ENCODE data around the gene RAB10.
"Not testable (repeated sequence)": the region's sequence is repeated elsewhere in the genome, so short reads cannot be mapped to it uniquely, and the experiment has no call there.

RAB10 gene

DNA sequence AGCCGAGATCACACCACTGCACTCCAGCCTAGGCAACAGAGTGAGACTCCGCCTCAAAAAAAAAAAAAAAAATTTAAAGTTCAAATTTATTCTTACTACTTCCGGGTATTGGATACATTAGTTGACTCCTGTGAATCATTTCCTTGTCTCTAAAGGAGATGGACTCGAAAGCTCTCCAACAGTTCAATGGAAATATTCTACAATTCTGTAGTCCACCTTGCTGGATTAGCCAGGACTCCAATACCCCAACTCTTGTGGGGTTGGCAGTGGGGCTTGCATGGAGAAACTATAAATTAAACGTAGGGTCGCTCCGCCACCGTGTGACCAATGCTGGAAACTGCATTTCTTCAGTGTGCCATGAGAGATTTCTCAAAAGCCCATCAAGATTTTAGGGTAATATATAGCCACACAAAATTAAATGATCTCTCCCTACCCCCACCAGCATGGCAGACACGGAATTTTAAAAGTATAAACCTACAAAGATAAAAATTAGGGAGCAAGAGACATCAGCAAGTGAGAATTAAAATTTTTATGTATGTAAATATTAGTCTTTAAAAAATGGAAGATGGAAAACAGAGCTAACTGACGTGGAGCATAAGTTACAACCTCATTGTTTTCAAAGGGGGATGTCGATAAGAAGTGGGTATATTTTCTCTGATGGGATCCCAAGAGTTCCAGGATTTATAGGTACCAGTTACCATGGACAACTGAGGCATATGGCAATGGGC is 111.2 kb downstream of the RAB10 start:
- peak; percentile 28 to 46 (median 32) for DNase-seq (ENCODE audit: low read depth in 4 of 4, low spot score in 1 of 4)

DNA sequence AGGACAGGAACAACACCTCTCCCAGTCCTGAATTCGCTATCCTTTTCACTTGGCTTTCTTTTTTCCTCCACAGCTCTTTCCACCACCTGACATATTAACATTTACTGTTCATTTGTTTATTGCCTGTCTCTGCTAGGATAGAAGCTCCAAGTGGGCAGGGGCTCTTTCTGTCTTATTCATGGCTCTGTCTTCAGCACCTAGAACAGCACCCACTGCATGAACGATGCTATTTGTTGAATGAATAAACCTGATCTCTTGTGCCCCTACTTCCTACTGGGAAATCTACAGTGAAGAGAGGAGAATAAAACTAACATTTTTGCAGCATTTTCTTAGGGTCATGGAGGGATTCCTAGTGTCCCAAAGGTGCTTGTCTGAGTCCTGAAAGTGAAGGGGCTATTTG is 114.6 kb downstream of the RAB10 start:
- DNase-seq (ENCODE audit: low read depth in 4 of 4, low spot score in 1 of 4) = no peak

DNA sequence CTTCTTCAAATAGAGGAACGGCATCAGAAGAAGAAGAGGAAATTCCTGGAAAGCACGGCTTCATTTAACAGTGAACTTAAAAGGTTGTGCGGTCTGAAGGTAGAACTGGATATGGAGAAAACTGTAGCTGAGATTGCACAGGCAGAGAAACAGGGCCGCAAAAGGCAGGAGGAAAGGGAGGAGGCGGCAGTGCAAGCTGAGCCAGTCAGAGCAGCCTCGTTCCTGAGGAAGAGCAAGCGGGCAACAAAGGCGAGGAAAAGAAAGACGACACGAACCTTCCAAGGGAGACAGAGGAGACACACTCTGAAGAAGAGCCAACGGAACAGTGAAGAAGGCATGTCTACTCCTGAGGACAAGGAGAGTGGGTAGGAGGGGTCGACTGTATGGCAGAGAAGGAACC is 116.4 kb downstream of the RAB10 start:
- no peak for DNase-seq (ENCODE audit: low read depth in 4 of 4, low spot score in 1 of 4)

DNA sequence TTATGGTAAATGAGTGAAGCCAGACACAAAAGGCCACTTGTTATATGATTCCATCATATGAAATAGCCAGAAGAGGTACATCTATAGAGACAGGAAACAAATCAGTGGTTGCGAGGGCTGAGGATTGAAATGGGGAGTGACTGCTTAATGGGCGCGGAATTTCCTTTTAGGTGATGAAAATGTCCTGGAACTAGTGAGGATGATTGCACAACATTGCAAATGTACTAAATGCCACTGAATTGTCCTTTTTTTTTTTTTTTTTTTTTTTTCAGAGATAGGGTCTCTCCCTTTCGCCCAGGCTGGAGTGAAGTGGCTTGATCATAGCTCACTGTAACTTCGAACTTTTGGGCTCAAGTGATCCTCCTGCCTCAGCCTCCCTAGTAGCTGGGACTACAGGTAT is 123.7 kb downstream of the RAB10 start:
- DNase-seq (ENCODE audit: low read depth in 4 of 4, low spot score in 1 of 4) = no peak

DNA sequence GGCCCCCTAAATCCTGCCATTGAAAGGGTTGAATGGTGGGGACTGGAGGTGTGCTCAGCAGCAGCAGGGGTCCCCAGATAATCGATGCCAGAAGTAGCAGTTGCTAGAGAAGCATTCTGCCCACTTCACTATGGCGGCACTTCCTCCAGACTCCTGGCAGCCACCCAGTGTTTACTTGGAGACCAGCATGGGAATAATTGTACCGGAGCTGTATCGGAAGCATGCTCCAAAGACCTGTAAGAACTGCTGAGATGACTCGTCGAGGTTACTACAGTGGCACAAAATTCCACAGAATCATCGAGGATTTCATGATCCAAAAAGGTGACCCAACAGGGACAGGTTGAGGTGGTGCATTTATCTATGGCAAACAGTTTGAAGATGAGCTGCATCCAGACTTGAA is 128.0 kb downstream of the RAB10 start:
- no peak for DNase-seq (ENCODE audit: low read depth in 4 of 4, low spot score in 1 of 4)

DNA sequence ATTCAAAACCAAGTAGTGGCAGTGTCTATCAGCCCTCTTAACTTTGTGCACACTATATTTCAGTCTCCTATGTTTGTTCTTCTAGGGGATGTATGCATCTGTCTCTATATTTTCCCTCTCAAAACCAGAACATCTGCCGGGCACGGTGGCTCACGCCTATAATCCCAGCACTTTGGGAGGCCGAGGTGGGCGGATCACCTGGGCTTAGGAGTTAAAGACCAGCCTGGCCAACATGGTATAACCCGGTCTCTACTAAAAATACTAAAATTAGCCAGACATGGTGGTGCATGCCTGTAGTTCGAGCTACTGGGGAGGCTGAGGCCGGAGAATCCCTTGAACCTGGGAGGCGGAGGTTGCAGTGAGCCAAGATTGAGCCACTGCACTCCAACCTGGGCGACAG is 129.1 kb downstream of the RAB10 start:
- DNase-seq (ENCODE audit: low read depth in 4 of 4, low spot score in 1 of 4) = no peak

DNA sequence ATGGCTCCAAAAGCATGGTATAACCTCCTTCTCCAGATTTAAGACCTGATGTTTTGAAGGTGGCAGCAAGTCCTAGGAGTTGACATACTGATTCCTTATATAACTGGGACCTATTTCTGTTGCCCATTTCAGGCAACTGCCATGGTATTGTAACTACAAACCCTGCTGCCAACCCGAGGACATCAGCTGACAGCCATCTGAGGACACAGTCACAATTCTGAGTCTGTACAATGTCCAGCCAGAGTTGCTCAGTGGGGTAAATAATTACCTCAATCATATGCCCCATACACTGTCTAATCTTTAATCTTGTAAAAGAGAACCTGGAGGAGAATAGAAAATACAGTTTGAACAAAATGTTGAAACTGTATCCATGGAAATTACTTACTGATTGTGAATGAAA is 130.3 kb downstream of the RAB10 start:
- no peak for DNase-seq (ENCODE audit: low read depth in 4 of 4, low spot score in 1 of 4)

DNA sequence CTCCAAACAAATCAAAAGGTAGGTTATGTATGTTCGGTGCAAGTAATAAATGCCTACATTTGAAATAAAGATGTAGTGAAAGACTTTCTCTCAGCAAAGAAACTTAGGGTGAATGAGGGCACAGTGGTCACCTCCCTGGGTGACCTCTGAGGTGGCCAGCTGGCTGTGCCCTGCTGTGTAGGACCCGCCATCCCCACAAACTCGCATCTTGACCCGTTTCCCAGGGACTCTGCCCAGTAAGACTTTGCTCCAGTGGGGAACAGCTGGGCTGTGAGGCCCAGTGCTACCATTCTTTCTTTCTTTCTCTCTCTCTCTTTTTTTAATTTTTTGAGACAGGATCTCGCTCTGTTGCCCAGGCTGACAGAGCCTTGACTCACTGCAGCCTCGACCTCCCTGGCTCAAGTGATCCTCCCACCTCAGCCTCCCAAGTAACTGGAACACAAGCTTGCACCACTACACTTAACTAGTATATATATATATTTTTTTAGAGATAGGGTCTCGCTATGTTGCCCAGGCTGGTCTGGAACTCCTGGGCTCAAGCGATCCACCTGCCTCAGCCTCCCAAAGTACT is 130.8 kb downstream of the RAB10 start:
- DNase-seq (ENCODE audit: low read depth in 4 of 4, low spot score in 1 of 4) = no peak

DNA sequence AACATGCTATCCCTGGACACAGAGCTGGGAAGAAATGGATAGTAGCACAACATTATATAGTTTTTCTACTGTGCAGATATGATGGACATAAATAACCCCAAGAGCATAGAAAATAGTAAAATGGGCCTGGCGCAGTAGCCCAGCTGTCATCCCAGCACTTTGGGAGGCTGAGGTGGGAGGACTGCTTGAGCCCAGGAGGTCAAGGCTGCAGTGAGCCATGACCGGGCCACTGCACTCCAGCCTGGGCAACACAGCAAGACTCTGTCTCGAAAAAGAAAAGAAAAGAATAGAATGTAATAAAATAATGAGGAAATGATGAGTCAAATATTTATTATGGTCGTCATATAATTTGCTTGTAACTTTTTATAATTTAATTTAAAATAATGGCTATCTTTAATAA is 131.5 kb downstream of the RAB10 start:
- no peak for DNase-seq (ENCODE audit: low read depth in 4 of 4, low spot score in 1 of 4)

DNA sequence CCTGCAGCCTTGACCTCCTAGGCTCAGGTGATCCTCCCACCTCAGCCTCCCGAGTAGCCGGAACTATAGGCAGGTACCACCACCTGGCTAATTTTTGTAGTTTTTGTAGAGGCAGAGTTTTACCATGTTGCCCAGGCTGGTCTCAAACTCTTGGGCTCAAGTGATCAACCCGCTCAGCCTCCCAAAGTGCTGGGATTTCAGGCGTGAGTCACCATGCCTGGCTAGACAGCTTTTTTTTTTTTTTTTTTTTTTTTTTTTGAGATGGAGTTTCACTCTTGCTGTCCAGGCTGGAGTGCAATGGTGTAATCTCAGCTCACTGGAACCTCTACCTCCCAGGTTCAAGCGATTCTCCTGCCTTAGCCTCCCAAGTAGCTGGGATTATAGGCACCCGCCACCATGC is 132.7 kb downstream of the RAB10 start:
- not testable (repeated sequence) for DNase-seq (ENCODE audit: low read depth in 4 of 4, low spot score in 1 of 4)

DNA sequence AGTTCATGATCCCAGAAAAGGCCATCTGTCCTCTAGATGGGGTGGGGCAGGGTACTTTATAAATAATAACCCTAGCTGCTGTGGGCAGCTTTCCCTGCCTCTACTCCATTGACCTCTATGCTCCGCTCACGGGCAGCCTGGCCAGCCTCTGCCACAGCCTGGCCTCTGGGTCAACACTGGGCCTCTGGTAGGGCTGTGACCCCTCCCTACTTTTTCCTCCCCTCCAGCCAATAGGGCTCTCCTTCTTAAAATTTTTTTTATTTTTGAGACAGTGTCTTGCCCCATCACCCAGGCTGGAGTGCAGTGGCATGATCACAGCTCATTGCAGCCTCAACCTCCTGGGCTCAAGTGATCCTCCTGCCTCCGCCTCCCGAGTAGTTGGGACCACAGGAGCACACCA is 134.9 kb downstream of the RAB10 start:
- DNase-seq (ENCODE audit: low read depth in 4 of 4, low spot score in 1 of 4) = no peak

DNA sequence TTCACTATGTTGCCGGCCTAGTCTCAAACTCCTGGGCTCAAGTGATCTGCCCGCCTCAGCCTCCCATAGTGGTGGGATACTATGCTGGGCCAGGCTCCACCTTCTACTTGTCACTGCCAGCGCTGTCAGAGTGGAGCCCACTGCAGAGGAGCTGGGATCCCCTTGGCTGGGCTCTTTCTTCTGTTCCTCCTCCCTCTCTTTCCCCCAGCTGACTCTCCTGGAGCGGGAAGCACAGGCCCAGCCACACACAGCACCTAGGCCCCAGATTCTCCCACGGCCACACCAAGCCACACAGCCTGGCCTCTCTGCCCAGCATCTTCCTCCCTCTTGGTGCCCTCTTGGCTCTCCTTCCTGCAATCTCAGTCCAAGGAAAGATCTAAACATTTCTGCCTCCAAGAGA is 135.3 kb downstream of the RAB10 start:
- no peak for DNase-seq (ENCODE audit: low read depth in 4 of 4, low spot score in 1 of 4)

DNA sequence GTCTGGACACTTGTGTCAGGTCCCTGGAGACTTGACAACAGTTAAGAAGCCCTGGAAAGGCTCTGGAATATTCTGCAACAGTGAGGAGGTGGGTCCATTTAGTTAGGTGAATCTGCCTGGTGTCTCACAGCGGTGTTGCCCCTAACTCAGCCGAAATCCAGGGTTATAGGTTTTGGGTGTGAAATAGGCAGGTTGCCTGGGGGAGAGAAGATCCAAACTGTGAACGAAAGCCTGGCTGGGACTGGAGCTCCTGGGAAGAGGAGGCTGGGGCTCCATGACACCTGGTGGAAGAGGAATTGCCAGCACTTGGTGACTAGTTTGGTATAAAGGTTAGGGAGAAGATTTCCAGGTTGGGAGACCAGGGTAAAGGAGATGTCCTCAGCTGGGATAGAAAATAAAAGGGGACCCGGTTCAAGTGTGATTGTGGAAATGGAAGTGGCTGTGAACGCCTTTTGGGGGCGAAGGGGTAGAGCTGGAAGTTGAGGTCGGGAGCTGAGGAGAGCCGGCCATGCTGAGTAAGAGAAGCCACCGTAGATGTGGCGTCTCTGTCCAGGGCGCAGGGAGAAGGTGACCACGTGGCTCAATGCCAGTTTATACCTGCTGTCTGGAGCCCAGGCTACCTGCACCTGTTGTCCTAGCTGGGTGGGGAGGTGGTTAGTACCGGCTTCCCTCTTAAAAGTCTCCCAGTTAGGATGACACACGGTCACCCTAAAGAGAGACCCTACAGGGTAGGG is 136.0 kb downstream of the RAB10 start:
- no peak for DNase-seq (ENCODE audit: low read depth in 4 of 4, low spot score in 1 of 4)

DNA sequence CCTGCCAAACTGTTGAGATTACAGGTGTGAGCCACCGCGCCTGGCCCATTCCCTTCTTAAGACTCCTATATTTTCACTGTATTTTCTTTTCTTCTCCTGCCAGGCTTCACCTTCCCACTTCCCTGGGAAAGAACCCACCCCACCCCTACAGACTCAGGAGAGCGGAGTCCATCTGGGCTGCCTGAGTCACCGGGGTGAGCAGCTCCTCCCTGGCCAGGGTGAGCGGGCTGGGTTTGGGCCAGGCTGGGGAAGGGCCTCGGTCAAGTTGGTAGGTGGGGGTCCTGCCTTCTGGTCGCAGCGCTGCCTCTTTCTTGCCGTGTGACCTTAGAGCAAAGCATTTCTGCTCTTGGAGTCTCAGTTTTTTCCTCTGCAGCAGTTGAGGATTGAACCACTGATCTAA is 136.9 kb downstream of the RAB10 start:
- no peak for DNase-seq (ENCODE audit: low read depth in 4 of 4, low spot score in 1 of 4)

DNA sequence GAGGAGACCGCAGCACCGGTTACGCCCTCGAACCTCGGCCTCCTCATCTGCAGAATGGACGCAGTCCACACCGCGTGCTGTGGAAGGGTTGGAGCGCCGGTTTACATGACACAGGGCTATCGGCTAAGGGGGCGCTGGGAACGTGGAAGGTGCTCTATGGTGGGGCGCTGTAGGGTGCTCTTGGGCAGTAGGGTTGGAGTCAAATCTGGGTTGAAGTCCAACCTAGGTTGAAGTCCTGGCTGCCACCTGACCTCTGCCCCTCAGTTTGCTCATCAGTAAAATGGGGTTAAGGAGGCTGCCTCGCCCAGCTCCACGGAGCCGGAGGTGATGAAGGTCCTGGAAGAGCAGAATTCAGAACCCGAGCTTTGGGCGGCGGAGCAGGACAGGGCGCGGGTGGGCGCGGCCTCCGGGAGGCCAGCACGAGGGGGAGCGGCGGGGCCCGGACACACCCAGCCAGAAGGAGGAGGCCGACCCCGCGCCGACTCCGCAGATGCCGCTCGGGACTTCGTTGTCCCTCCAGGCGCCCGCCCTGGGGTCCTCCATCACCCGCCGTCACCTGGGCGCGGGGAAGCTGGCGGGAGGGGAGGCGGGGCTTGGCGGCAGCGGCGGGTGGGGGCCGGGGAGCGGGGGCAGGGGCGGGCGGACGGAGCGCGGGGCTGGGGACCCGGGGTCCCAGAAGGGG is 138.4 kb downstream of the RAB10 start:
- no peak for DNase-seq (ENCODE audit: low read depth in 4 of 4, low spot score in 1 of 4)

DNA sequence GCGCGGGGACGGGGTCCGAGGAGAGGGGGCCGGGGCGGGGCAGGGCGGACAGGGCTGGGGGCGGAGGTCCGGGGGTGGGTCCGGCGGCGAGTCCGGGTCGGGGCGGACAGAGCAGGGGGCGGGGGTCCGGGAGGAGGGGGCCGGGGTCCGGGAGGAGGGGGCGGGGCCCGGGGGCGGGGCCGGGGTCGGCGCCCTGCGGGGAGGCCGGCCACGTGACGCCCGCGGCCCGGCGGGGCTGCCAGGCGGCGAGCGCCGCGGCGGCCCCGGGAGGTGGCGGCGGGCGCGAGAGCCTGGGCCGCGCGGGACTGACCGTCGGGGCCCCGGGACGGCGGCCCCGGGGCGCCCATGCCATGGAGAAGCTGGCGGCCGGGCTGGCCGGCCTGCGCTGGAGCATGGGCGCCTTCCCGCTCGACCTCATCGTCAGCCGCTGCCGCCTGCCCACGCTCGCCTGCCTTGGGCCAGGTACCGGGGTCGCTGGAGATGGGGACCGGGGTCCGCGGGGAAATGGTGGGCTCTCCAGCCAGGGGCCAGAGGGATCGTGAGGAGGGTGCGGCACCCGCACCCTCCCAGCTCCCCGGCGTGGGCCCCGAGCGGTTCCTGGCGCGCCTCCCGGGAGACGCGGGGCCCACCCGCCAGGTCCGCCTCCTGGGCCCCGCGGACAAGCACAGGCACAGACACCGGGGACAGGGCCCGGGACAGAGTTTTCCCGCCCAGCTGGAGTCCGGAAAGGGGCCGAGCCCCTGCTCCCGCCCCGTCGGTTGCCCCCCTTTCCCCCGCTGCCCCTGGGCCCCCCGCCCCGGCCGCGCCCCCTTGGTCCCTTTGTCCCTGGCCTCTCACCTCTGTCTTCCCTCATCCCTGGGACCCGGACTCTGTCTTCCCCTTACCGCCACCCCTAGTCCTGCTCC is 139.2 kb downstream of the RAB10 start, which contains the start of gene GAREM2:
GAREM2 (plus strand) TSS at position 218 of the 905 bp plus-strand sequence; CDS start at position 351, 133 bp downstream.
- DNase-seq (ENCODE audit: low read depth in 4 of 4, low spot score in 1 of 4) = no peak

DNA sequence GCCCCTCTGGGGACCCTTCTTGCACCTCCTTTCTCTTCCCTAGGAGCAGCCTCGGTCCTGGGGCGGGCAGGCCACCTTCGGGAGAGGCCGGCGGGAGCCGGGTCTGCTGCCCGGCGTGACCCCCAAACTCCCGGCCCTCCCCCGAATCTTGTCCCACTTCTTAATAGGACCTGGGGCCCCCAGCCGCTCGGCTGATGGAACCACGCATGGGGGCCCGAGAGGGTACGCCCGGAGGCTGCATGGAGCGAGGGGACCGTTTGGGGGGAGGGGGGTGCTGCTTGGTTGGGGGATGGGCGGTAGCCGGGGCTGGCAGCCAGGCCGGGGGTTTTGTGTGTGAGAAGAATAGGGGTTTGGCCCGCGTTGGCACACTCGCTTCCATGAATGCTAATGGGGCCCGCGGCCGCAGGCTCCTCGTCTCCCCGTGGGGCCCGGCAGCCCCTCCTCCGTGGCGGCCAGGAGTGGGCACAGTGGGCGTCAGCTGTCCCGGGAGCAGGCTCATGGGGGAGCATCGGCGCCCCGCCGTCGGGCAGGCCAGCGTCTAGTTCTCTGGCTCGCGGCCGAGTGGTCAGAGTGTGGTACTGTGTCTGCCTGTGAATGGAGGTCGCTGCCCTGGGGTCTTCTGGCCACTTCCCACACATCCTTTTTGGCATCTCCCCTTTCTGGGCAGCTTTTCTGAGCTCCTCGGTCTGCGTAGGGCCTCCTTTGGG is 140.0 kb downstream of the RAB10 start:
- DNase-seq (ENCODE audit: low read depth in 4 of 4, low spot score in 1 of 4) = no peak

DNA sequence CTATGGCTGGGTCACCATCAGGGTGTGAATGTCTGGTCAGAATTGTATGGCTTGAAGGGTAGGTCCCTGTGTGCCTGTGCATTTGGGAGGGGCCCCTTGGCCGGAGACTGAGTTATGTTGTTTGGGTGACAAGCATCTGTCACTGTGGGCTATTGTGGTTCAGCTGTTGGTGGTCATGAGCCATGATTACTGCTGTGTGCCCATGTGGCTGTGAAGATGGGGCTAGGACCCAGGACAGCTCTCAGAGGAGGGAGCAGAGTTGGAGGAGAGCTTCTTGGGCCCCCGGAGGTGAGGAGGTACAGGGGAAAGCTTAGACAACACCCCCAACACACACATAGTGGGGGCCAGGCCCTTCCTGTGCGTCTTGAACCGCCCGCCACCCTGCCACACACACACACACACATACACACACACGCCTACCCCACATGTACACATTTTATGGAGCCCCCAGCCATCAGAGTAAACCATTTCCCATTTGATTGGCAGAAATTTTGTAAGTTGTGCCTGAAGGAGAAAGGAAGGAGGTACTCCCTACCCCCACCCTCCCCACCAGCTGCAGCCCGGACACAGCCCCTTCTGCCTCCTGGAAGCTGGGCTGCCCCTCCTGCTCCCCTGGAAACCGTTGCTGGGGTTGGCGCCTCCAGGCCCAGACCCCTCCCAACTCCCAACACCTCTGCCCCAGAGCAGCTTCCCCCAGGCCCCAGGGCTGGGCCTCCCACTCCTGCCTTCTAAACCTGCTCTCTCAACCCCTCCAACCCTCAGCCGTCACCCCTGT is 141.0 kb downstream of the RAB10 start:
- DNase-seq (ENCODE audit: low read depth in 4 of 4, low spot score in 1 of 4) = no peak
